GF-D8 (cell line): ENCODE results near the gene IGSF22.

Experiments used
- DNase-seq: peaks from one replicate; lab custom pipeline; 2025; lab: John Stamatoyannopoulos, UW

Gene IGSF22

DNA sequence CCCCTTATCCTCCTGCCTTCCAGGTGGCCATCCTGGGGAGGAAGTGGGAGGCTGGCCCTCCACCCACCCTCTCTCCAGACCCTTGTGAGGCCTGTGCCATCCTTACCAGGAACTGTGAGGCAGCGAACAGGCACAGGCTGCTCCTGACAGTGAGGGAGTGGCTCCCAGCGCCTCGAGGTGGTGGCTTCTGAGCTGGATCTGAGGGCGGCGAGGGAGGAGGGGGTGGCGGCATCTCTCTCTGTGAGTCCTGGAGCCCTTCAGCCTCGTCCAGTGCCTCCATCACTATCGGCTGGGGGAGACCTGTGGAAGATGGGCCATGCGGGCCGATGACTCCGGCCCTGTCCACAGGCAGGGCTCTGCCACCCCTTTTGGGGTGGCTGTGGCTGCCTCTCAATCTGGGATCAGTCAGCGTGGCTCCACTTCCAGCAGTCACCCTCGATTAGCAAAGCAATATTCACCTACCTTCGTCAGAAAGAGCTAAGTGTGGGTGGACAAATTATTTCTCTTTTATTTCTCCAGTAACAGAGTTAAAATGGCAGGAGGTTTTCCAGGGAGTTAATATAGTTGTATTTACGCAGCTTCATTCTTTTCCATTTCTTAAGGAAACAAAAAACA lies 18.0 kb upstream of the IGSF22 start:
- no peak for DNase-seq

DNA sequence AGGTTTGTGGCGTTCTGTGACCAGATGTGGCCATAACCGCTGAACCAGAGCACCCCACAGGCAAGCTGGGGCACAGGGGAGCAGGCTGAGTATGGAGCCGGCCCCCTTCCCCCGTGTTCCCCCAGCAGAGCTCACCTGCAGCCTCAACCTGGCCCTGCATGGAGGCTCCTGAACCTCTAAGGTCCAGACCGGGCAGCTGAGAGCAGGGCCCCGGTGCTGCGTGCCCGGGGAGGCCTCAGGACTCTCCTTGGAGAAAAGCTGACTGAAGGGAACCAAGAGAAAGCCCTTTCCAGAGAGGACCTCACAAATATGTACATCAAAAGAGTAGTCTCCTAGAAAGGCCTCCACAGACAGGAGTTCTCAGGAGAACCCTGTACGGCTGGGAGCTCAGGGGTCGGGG lies 17.4 kb upstream of the IGSF22 start:
- DNase-seq, result no peak

DNA sequence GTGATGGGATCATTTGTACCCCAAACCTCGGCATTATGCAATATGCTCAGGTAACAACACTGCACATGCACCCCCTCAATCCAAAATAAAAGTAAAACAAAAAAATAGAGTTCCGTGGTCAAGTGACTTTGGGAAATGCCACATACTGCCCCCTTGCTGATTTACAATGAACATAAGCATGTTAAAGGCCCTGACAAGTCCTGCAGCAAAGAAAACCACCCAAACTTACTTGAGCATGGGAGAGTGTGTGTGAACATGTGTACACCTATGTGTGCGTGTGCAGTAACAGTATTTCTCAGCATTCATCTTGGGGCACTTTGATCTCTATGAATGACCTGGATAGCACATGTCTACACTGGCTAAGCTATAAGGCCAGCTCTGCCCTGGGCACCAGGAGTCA lies 15.8 kb upstream of the IGSF22 start:
- no peak for DNase-seq

DNA sequence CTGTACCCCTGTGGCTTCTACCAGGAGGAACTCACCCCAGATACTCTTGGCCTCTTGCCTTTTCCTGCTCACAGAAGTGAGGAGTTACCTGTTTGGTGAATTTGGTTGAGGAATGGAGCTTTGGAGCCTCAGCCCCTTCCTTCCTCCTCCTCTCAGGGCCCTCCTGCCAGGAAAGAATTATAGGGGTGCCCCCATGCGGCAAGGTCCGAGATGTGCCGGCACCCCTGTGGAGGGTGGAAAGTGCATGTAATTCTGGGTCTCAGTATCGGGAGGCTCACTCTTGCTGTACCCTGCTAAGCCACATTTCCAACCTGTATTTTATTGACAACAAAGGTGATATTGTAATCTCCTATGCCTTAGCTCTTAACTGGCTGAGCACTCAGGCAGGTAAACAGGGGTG lies 13.7 kb upstream of the IGSF22 start:
- no peak for DNase-seq

DNA sequence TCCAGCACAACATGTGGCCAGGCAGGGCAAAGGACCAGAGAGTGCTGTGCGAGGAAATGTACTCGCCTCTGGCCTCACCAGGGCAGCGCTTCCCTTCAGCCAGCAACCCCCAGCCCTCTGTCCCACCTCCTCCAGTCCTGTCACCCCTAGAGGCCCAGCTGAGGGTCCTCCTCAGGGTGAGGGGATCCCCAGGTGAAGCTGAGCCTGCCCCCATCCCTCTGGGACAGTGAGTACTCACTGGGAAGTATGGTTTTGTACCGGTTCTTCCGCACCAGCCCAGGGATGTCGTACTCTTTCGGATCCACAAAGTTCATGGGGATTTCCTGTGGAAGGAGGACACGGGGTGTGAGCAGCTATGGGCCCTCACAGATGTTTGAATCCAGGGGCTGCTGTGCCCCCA lies 11.7 kb upstream of the IGSF22 start:
- no peak for DNase-seq

DNA sequence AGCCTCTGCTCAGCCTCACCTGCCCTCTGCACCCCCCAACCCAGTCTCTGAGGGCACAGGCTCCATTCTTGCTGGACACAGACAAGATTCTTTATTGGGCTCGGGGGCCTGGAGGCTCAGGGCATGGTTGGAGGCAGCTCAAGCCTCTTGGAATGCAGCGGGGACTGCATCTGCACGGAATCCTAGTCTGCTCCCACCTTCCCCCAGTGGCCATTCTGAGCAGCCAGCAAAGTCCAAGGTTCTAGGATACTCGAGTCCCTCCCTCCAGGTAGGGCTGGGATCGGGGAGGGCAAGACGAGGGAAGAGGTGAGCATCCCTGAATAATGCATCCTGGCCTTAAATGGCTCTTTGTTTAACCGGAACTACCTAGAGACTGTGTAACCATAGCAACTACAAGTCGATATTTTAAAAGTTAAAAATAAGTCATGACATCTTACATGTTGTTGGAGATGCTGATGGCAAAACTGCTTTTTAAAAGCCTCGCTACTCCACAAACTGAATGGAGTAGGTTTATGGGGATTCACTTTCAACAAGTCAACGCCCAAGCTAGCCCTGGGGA lies 10.7 kb upstream of the IGSF22 start:
- no peak for DNase-seq

DNA sequence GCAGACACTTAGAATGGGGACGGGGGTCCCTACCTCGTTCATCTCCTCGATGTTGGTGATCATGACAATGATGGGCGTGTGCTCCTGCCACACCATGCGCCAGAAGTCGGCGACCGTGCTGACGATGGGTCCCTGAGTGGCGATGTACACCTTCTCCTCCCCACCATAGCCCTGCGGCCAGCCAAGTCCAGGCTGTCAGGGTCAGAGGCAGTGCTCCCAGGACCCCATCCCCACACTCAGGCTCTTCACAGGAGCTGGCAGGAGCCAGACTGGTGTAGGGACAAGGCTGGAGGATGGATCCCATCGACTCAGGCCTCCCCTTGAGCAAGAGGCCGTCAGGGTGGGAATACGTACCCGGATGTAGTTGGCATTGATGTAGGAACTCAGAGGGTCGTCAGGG lies 7.2 kb upstream of the IGSF22 start:
- no peak for DNase-seq

DNA sequence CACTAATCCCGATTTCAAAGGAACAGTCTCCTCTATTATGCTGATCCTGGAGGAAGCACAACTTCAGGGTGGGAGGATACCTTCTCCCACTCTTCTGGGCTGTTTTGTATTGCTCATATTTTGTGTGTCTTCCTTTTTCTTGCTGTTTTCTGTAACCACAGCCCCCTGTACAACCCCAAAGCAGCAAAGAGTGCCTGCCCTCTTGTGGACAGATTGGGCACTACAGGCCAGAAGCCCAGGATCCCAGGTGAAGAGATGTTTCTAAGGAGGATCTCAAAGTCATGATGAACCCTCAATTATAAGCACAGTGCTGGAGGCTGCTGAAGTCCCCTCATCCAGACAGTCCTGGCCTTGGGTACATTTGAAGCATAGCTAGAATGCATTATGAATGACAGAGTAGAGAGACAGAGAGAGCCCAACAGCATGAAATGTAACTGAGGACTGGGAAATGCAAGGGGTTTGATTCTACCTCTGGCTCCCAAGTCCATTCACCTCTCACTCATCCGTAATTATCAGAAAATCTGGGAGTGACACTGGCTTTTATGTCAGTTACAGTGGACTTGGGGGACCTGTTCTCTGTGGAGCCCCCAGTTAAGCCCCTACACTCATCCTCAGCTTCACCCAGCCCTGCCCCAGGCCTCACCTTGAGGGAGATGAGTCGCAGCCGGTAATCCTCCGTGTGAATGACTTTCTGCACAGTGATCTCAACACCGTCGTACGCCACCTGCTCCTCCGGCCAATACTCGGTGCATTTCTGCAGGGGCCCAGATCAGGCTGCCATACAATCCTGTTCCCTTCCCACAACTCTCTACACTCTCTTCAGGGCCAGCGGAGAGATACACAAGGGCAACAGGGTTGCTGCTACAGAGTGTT lies 6.2 kb upstream of the IGSF22 start:
- no peak for DNase-seq

DNA sequence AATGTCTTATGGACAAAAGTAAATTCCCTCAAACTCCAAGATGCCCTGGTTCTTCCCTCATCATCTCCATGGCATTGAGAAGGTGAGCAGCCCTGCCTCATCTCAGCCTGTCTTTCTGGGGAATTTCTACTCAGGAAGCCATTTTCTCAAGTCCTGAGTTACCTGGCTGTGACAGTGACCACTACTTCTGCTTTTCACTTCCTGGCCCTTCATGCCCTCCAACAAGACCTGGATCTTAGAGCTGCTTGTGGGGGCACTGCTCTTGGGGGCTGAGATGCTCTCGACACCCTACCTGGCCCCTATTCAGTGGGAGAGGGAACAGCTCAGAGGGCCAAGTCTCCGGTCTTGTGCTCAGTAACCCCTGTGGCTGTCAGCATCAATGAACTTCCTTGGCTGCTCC lies 5.5 kb upstream of the IGSF22 start:
- DNase-seq, result no peak

DNA sequence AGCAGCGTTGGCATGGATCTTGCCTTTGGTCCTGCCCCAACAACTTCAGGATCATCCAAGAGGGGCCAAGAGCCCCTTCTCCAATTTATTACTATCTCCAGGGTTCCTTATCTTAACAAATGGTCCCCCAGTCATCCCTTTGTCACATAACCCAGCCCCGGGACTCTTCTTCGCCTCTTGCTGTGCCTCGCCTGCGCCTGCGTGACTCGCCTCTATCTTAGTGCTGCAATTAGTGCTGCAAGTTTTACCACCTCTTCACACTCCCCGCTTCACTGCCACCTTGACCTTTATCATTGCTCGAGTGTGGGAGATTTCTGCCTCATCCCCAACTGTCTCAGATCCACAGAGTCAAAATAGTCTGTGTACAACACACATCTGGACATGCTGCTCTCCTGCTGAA lies 4.0 kb upstream of the IGSF22 start:
- no peak for DNase-seq

DNA sequence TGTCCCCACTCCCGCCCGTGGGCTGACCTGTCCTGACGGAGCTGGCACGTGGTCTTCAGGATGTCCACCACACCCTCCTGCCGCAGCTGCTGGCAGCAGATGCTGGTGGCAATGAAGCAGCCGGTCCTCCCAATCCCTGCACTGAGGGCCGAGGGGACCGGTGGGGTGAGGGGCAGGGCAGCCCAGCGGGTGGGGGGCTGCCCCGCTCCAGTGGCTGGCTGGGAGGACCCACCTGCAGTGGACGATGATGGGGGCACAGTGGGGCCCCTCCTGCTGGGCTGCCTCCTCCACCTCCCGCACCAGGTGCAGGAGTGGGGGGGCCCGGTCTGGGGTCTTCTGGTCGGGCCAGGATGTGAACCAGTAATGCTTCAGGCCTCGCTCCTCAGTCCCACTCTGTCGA lies 3.4 kb upstream of the IGSF22 start:
- DNase-seq, result no peak

DNA sequence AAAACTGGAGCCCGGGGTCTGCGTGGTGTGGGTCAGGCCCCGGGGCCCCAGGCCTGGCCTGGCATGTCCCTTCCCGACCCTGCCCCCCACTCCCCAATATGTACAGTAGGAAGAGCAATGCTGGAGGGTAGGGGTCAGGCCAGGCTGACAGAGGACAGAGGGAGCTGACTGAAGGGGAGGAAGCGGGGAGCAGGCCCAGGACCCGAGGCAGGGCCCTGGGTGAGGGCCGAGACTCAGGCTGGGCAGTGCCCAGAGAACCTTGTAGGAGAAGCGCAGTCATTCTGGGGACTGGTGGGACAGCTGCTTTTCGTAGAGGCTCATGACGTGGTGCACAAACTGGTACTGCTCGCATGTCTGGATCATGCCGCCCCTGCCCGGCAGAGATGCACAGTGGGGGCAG lies 2.7 kb upstream of the IGSF22 start:
- no peak for DNase-seq

DNA sequence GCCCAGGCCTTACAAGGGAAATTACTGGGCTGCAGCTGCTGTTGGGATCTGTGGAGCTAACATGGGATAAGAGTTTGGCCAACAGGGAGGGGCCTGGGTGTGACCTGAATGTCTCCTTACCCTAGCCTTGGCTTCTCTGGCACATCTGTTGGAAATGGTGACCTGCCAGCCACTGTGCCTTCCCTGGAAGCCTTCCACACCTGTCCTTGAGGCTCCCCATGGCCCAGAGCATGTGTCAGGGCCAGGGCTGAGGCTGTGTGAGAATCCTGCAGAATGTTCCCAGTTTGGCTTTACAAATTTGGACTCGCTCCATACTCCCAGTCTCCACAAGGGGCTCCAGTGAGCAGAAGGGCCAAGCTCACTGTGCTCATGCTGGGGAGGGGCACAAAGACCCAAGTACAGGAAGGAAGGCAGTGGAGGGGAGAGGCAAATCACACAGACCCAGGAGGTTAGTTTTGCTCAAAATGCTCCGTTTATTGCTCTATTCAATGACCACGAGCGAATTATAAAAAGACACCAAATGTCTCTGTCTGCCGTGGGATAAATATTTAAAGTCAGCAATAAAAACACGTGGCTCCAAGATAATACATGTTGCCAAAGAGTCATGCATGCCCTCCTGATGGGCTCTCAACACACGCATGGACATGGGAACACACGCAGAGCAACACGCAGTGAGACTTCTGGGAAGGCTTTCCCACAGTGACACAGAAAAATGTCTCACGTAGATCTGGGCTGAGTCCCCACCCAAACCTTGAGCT lies 1.7 kb upstream of the IGSF22 start:
- no peak for DNase-seq

DNA sequence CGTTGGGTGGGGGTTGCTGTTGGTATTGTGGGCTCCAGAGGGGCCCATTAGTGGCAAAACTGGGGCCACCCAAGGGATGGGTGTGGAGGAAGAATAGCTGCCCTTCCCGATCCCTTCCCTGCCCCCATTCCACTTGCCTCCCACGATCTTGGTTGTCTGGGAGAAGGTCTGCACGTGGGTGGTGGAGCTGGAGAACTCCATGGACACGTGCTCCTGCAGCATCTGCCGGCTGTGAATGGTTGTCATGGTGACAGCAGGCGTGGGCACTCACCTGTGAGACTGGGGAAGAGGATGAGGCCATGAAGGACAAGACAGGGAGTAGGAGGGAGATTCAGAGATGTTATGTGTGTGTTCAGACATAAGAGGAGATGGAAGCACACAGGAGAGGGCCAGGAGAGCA lies 2.0 kb downstream of the IGSF22 start:
- DNase-seq, result no peak

DNA sequence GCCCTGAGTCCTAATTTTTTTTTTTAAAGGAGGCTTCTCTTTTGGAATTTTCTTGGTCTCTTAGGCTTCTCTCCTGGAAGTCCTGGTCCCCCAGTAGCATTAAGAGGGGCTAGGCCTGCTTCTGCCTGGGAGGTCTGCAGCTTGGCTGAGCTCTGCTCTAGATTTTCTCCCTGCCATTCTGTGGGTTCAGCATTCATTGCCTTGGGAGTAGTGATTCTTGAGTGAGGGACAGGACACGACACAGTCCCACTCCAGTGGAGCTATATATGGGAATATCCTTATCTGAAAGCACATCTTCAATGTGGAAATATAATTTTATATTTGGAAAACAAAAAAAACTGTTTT lies 3.7 kb downstream of the IGSF22 start:
- DNase-seq, result no peak

DNA sequence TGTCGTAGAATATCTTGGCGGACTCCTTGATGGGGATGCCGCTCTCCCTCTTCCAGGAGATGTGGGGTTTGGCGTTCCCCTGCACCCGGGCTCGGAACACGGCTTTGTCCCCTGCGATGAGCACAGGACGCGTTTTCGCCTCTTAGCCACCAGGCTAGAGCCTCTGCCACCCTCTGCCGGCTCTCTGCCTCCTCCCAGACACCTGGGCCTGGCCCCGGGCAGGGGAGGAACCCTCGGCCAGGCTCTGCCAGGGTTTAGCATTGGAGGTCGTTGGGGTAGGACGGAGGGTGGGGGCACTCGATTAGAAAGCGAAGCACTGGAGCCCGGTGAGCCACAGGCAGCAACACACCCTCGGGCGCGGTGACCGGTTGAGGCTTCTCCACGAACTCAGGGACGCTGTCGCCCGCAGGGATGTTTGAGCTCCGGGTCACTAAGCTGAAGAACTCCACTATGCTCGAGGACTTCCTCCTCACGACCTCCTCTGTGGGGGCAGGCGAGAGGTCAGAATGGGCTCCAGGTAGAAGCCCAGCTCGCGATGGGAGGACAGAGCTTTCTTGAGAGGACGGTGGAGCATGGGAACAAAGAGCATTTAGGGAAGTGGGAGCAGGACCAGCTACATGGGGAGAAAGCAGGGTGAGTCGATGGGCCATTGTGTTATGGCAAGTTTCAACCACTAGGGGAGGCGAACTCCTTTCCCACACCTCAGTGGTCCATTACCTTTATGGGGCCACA lies 4.3 kb downstream of the IGSF22 start:
- no peak for DNase-seq

DNA sequence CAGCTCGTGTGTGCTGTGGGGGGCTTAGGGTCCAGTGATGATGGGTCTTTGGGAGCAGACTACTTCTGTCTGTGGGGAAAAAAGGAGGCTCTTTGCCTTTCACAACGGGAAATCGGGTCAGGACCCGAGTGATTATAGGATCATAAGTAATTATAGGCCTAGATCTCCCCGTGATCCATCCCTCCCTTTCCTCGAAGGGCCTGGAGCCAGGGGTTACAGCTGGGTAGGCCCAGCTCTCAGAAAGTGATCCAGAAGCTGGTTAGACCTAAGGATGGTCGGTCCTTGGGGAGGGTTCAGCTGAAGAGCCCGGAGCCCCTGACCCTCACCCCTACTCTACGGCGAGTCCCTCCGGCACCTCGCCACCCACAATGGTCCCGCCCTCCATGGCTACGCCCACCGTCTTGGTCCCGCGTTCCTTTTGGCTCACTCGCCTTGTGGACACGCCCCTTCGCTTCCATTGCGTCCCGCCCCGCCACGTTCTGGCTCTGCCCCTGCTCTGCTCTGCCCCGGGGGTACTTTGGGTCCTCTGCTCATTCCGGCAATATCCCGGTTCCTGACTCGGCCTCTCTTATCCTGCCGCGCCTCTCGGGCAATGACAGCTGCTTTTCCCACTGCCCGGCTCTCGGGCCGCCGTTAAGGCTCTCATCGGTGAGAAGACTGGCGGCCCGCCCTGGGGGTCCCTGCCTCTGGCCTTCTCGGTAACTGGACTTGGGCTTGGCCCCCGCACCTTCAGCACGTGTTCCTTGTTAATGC lies 5.0 kb downstream of the IGSF22 start:
- no peak for DNase-seq

DNA sequence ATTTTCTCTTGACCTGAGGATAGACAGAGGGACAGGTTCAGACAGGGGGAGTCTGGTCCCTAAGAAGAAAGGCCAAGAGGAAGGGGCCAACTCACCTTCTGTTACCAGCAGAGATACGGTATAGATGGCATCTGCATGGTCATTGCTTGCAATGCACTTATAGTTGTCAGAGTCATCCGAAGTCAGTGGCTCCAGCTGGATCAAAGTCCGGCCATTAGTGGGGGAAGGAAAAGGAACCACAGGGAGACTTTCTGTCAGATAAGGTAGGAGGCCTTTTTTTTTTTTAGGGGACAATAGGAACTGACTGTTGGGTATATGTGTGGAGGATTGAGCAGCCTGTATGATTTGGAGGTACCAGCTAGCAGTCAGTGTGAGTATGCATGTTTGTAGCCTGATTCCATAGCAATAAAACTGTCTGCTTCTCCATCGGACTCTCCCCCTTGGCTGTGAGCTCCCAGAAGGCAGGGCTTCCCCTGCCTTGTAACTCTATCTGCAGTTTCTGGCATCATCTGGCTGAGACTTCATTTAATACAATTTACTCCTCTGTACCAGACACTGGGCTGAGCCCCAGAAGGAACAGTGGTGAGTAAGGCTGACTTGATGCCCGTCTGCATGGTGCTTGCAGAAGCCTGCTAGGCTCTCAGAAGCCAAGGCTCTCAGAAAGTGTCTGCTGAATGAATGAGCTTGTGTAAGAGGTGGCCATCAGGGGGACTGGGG lies 5.7 kb downstream of the IGSF22 start:
- DNase-seq, result no peak

DNA sequence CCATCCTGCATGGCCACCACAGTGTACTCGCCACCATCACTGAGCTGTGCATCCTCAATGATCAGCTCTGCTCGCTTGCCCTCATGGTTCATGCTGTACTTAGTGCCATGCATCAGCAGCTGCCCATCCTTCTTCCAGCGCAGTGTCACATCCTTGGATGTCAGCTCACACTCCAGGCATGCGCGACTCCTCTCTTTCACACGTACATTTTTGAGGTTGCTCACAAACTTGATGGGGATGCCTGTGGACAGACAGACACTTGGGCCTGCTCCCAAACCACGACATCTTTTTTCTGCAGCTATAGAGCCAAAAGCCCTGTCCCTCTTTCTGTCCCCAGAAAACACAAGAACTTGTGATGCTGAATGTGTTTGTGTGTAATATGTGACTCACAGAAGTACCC lies 10.5 kb downstream of the IGSF22 start:
- DNase-seq, result no peak

DNA sequence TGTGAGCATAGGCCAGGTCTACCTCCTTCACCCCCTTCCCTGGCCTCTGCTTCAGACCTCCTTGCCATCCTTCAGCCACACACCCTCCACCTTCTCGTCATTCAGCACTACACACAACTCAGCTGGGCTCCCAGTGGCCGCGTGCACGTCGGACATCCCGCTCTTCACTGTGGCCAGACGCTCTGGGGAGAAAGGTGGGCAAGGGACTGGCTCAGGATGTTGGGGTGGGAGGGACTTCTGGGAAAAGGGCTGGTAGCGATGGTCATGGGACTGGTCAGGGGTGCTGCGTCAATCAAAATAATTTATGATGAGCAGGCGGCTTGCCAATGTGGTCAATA lies 11.6 kb downstream of the IGSF22 start:
- no peak for DNase-seq
